OCI-LY1 (cell line): ENCODE measurements around the gene ADM2.

Experiments
- EZH2 ChIP-seq: fragments of 200-600 bp; sonication (generic), shearing (Covaris generic); IDR thresholded peaks from 2 replicates; pipeline ENCODE4 v1.8.0; 2017; ENCODE audit warnings: borderline replicate concordance, mixed run types, mild to moderate bottlenecking, antibody characterized with exemption, low read length, moderate library complexity, mixed read lengths
- TF ChIP-seq, protein P1 (sequence below): fragments of 200-600 bp; sonication (generic), shearing (Covaris generic); IDR thresholded peaks from 2 replicates; pipeline ENCODE4 v1.5.1; 2017; ENCODE audit warnings: mild to moderate bottlenecking, antibody characterized with exemption, low read length, moderate library complexity, mixed read lengths

DNA sequence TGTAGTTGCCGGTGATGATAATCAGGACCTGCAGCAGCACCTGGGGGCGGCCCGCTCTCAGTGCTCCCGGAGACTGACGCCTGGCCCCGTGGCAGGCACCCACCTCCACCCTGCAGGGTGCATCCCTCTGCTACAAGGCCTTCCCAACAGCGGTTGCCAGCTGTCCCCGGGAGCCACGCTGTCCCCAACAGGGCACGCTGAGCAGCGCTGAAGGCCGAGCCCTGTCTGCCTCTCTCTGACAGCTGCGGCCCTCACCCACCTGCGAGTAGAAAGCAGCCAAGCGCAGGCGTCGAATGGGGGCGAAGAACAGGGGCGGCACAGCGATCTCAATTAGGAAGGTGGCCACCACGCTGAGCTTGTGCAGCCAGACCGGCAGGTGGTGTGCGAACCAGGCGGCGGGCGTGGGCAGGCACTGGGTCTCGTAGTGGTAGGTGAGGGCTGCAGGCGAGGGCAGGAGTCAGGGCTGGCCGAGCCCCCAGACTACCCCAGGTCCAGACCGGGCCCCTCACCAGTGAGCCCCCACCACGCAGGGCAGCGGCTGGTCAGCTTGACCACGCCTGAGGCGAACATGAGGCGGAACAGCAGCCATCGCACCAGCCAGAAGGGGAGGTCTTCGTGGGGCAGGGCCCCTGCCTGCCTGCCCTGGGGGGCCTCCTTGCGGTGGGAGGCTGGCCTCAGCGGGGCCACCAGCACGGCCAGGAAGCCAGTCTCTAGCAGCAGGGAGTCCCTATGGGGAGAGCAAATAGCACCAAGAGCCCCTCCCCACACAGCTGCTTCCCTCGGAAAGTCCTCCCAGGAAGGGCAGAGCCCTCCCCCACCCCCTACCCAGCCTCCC lies 24.6 kb downstream of the ADM2 start:
- TF ChIP-seq, protein P1, sequence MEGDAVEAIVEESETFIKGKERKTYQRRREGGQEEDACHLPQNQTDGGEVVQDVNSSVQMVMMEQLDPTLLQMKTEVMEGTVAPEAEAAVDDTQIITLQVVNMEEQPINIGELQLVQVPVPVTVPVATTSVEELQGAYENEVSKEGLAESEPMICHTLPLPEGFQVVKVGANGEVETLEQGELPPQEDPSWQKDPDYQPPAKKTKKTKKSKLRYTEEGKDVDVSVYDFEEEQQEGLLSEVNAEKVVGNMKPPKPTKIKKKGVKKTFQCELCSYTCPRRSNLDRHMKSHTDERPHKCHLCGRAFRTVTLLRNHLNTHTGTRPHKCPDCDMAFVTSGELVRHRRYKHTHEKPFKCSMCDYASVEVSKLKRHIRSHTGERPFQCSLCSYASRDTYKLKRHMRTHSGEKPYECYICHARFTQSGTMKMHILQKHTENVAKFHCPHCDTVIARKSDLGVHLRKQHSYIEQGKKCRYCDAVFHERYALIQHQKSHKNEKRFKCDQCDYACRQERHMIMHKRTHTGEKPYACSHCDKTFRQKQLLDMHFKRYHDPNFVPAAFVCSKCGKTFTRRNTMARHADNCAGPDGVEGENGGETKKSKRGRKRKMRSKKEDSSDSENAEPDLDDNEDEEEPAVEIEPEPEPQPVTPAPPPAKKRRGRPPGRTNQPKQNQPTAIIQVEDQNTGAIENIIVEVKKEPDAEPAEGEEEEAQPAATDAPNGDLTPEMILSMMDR, result no peak
- TF ChIP-seq EZH2, result no peak
